ENCODE results near the gene LRRTM4. TPM values are rescaled to one million over a fixed set of nuclear protein-coding genes. Genes with fewer than 3 reads are reported as not detected.

The LRRTM4 gene
- total and polyA plus RNA-seq, 2 donors (not counting 1 experiment from before 2014, with no cell fraction given): 0.05 TPM; not detected in 1

GRCh38 chr2:77487074-77487803 lies 34.9 kb downstream of the LRRTM4 start:
- no peaks in the 10 kb centered on the region for H3K36me3 ChIP-seq (ENCODE audit: control insufficient read depth, insufficient read depth, low read length)
- H3K4me1 ChIP-seq (ENCODE audit: control insufficient read depth, extremely low read depth, insufficient read depth, low read length): no peaks in the 10 kb centered on the region
- no peak overlapping the region for H3K4me2 ChIP-seq (ENCODE audit: extremely low read depth, insufficient read depth, low read length)
- H3K27me3 ChIP-seq (ENCODE audit: control insufficient read depth, insufficient read depth, low read length): no peaks in the 10 kb centered on the region
- no peak for TF ChIP-seq EZH2 (IDR thresholded peaks at IDR 0.05; ENCODE audit: low read length, missing control alignments)
- no peak overlapping the region for H2AFZ ChIP-seq (ENCODE audit: low read length)
- no peak overlapping the region for H3K9ac ChIP-seq (ENCODE audit: insufficient read depth, low read length)
- no peak overlapping the region for H3K27ac ChIP-seq (ENCODE audit: insufficient read depth, low read length)
- H3K79me2 ChIP-seq (ENCODE audit: control insufficient read depth, insufficient read depth, low read length): no peaks in the 10 kb centered on the region
- H3K9me3 ChIP-seq (ENCODE audit: control insufficient read depth, insufficient read depth, low read depth, low read length): no peaks in the 10 kb centered on the region
- DNase-seq (ENCODE audit: low read depth in 2 of 2): no peak
- H4K20me1 ChIP-seq (ENCODE audit: control insufficient read depth, extremely low read depth, insufficient read depth, low read length): no peaks in the 10 kb centered on the region
- no peak overlapping the region for H3K4me3 ChIP-seq (replicated peaks in 1 of 4; ENCODE audit: control extremely low read depth in 1 of 4, insufficient read depth in 1 of 4, low read depth in 3 of 4, low read length in 4 of 4)

- Histone ChIP-seq H2AFZ (ENCODE audit: low read length) (no peak overlapping the region), H3K79me2 (ENCODE audit: control insufficient read depth, insufficient read depth, low read length) (no peaks in the 10 kb centered on the region), H3K27me3 (ENCODE audit: control insufficient read depth, insufficient read depth, low read length) (no peaks in the 10 kb centered on the region), H3K36me3 (ENCODE audit: control insufficient read depth, insufficient read depth, low read length) (no peaks in the 10 kb centered on the region), H3K9ac (ENCODE audit: insufficient read depth, low read length) (no peak overlapping the region), H3K9me3 (ENCODE audit: control insufficient read depth, insufficient read depth, low read depth, low read length) (no peaks in the 10 kb centered on the region), H3K4me2 (ENCODE audit: extremely low read depth, insufficient read depth, low read length) (no peak overlapping the region), H3K4me1 (ENCODE audit: control insufficient read depth, extremely low read depth, insufficient read depth, low read length) (no peaks in the 10 kb centered on the region), H4K20me1 (ENCODE audit: control insufficient read depth, extremely low read depth, insufficient read depth, low read length) (no peaks in the 10 kb centered on the region), H3K4me3 (replicated peaks in 1 of 4; ENCODE audit: control extremely low read depth in 1 of 4, insufficient read depth in 1 of 4, low read depth in 3 of 4, low read length in 4 of 4) (no peak overlapping the region), H3K27ac (ENCODE audit: insufficient read depth, low read length) (no peak overlapping the region)
- DNase-seq (ENCODE audit: low read depth in 2 of 2): peak in 1 of 2 donors; percentile 1
- no peak for TF ChIP-seq EZH2 (IDR thresholded peaks at IDR 0.05; ENCODE audit: low read length, missing control alignments)
- TF ChIP-seq CTCF (conservative IDR thresholded peaks at IDR 0.05 in 1 of 2, IDR thresholded peaks at IDR 0.05 in 1 of 2; ENCODE audit: low read depth in 1 of 2, low read length in 2 of 2): no peak
Measured at GRCh38 chr2:77484026-77484425, 38.1 kb downstream of the LRRTM4 start.

- no peaks in the 10 kb centered on the region for H3K9me3 ChIP-seq (ENCODE audit: control insufficient read depth, insufficient read depth, low read depth, low read length)
- no peaks in the 10 kb centered on the region for H3K4me1 ChIP-seq (ENCODE audit: control insufficient read depth, extremely low read depth, insufficient read depth, low read length)
- peak overlapping the region in 1 of 4 experiments; percentile 44 for H3K4me3 ChIP-seq (replicated peaks in 1 of 4; ENCODE audit: control extremely low read depth in 1 of 4, insufficient read depth in 1 of 4, low read depth in 3 of 4, low read length in 4 of 4)
- no peak overlapping the region for H3K27ac ChIP-seq (ENCODE audit: insufficient read depth, low read length)
- peak; percentile 21 to 33 for DNase-seq (ENCODE audit: low read depth in 2 of 2)
- no peaks in the 10 kb centered on the region for H3K79me2 ChIP-seq (ENCODE audit: control insufficient read depth, insufficient read depth, low read length)
- H2AFZ ChIP-seq (ENCODE audit: low read length): no peak overlapping the region
- H3K27me3 ChIP-seq (ENCODE audit: control insufficient read depth, insufficient read depth, low read length): no peaks in the 10 kb centered on the region
- H3K36me3 ChIP-seq (ENCODE audit: control insufficient read depth, insufficient read depth, low read length): no peaks in the 10 kb centered on the region
- TF ChIP-seq EZH2 (IDR thresholded peaks at IDR 0.05; ENCODE audit: low read length, missing control alignments) (no peak), CTCF (conservative IDR thresholded peaks at IDR 0.05 in 1 of 2, IDR thresholded peaks at IDR 0.05 in 1 of 2; ENCODE audit: low read depth in 1 of 2, low read length in 2 of 2) (no peak)
- H3K4me2 ChIP-seq (ENCODE audit: extremely low read depth, insufficient read depth, low read length): peak overlapping the region; percentile 32
- H4K20me1 ChIP-seq (ENCODE audit: control insufficient read depth, extremely low read depth, insufficient read depth, low read length): no peaks in the 10 kb centered on the region
- no peak overlapping the region for H3K9ac ChIP-seq (ENCODE audit: insufficient read depth, low read length)
Measured at GRCh38 chr2:77479895-77480294, 42.3 kb downstream of the LRRTM4 start.
